Activated gamma-delta T cell (primary cell): ENCODE results near the gene WDFY2.
"Not testable (repeated sequence)": the region's sequence is repeated elsewhere in the genome, so short reads cannot be mapped to it uniquely, and the experiment has no call there.

ENCODE experiments used
- DNase-seq: peaks from one replicate; lab custom pipeline; 2025; lab: John Stamatoyannopoulos, UW

Gene WDFY2

DNA sequence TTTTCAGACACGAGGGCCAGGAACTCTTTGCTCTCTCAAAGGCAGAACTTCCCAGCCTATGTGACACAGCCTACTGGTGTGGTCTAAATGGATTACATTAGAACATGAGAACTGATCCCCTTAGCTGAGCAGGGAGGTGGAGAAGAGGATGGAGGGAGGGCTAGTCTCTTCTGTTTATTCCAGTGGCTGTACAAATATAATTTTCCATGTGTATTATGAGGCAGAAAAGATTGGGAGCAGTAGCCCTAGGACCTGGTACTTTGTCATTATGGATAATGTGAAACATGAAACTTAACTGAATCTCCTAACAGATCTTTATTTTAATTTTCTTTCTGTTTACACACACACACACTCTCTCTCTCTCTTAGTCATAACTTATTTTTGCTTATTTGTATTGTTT, 82.1 kb downstream of the WDFY2 start:
- DNase-seq = no peak

DNA sequence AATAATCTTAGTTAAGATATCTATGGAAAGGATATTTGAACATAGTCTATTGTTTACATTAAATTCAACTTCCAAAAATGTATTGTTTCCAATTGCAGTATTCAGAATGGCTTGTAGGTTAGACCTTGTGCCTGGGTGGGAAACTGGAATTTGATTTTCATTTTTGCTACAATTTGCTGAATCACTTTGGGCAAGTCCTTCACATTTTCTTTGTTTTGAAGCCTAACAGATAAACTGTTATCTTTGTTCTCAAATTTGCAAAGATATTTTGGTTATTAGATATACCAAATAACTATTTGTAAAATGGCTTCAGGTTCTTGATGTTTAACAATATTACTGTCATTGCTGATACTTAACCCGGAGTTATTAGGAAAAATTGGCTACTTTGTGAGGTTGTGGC, 82.6 kb downstream of the WDFY2 start:
- no peak for DNase-seq

DNA sequence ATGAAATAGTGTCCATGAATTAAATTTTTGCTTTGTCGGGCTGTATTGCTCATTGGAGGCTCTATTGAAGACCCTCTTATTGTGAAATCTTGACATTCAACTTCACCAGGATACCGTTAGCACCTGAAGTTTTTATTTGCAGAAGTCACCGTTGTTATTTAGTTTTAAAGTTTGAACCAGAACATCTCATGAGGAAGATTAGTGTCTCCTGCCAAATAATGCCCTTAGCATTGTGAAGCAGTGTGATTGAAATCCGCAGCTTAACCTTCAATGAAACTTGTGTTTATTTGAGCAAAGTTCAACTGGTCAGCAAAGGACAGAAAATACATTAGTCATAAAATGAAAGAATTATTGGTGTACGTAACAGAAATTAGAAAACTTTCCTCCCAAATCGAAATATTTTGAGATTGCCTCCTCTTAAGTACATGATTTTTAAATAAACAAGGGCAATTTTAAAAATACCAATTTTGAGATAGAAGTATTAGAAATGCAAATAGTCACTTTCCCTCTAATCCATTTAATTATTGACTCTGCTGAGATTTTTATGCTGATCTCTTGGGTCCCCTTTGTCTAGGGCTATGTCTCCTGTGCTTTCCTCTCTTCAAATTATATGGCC, 84.4 kb downstream of the WDFY2 start:
- no peak for DNase-seq

DNA sequence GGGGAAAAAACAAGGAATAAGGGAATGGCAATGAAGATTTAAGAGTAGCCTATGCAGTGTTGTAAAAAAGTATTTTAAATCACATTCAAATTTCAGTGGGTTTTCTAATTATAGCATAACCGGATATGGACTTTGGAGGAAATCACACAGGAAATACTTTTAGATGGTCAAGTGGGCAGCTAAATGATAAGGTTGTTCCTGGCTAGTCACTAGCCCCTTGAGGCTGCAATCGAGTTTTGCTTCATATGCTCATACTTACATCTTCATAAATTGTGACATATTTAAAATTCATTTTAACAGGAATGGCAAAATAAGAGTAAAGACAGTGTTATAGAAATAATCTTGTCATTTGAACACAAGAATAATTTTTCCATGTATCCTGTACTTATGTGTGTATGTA, 88.9 kb downstream of the WDFY2 start:
- DNase-seq = no peak

DNA sequence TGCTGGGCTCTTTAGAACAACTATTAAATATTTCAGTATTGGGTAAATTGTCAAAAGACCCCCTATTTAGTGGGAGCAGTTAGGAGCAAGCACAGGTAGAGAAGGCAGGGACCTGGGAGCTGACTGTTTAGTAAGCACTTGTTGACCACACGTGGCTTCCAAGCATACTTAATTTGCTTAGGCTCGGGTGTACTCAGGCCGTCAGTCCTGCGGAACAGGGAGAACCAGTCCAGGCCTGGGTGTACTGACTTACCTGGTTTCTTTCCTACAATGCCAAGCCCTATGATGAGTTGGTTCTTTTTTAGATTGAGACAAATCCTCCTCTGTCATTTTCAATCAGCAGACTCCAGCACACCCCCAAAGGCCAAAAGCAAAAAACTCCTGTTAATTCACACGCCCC, 90.0 kb downstream of the WDFY2 start:
- DNase-seq = no peak

DNA sequence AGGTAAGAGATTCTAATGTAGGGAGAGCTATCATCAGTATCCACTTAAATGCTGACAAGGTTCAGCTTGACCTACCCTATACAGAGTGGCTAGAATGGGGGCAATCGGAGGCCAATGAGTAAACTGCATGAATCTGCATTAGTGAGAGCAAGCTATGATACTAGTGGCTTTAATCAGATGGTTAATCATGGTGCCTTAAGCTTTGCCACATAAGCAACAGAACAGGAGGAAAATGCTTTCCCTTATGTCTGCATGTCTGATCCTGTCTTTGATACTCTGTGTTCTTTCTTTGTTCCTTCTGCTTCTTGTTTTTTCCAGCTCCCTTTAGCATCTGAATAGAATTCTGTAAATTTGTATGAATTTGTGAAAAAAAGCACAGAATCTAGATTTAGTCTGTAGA, 91.1 kb downstream of the WDFY2 start:
- DNase-seq = no peak

DNA sequence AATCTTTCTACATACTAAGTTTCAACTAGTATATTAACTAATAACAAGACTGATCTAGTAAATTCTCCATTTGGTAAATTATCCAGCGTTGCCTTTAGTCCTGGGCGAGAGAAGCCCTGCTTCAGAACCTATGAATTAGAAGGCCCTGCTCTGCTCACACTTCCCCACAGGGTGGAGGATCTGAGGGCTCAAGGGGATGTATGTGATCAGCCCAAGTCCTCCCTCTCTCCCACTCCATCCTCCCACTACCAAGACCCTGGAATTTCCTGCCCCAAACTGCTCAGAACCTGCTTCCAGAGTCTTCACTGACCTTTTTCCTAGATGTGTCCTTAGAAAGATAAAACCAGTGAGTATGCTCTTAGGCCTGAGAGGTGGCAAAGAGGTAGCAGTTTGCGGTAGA, 91.6 kb downstream of the WDFY2 start:
- no peak for DNase-seq

DNA sequence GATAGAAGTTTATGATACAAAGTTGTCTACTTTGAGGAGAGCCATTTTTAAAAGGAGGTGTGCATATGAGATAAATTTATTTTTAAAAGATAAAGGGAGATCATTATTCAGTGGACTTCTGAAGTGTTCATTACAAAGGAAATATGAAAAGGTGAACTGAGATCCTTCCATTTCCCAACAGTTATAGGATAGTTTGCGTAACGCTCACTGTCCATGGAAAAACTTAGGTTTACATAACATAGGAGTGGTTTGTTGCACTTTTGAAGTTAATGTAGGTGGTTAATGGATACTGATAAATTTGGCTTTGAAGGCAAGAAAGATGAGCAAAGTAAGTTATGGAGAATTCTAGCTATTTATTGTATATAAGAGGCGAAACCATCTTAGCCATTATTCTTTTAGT, 92.5 kb downstream of the WDFY2 start:
- no peak for DNase-seq

DNA sequence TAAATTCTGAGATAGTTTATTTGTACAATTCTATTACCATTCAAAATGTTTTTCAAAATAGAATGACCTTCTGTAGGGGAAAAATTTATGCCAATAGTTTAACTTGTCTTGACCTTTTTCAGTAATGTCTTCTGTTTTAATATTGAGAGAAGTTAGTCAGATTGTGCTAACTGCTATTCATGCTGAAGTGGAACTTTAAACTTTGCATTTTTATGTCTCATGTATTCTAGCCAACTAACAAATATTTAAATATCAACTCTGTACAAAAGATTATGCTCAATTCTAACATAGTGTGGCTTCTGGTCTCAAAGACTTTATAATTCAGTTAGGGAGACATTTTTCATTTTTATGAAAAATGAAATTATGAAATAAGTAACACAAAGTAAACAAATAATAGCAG, 94.2 kb downstream of the WDFY2 start:
- DNase-seq = no peak

DNA sequence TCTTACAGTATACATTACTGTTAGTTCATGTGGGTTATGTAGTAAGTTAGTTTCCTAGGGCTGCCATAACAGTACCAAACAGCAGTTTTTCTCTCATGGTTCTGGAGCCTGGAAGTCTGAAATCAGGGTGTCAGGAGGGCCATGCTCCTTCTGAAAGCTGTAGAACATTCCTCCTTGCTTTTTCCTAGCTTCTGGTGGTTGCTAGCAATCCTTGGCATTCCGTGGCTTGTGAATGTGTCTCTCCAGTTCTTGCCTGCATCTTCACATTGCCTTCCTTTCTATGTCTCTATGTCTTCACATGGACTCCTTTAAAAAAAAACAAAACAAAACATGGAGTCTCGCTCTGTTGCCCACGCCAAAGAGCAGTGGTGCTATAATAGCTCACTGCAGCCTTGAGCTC, 95.4 kb downstream of the WDFY2 start:
- no peak for DNase-seq

DNA sequence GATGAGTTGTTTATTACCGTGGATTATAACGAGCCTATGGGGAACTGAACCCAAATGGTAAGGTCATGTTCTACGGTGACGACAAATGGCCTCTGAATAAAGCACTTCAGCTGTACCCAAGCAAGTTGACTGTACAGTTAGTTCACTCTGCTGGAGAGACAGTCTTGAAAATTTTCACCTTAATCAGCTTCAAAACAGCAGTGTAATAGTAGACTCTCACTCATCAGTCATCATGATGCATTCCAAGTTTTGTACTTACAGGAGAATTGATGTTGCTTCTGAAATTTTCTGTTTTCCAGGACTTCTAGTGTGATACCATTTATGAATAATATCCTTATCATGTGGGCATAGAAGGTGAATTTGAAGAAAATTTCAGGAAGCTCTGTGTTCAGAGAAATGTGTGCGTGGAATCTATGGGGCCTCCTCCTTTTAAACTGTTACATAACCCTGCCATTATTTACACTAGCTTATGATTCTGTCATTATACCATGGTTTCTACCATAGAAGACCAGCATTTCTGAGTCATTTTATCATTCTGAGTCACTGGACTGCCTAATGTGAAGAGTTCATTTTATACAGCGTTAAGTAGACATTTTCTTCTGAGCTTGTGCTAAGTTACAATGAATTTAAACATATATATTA, 96.9 kb downstream of the WDFY2 start:
- DNase-seq = no peak

DNA sequence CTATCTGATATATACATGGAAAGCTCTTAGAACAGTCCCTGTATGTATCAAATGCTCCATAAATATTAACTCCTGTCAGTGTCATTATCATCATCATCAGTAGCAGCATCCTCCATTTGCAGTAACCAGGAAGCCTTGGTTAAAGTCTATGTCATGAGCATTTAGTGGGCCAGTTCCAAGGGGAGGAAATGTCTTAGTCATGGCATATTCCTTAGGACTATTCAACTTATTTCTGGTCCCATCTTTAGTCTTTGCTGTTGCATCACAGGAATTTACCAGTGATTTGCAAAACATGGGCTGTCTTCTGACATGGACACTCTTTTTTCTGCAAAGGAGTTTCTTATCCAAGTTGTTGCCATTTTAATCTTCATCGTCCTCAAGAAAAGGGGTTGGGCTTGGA, 98.4 kb downstream of the WDFY2 start:
- DNase-seq = no peak

DNA sequence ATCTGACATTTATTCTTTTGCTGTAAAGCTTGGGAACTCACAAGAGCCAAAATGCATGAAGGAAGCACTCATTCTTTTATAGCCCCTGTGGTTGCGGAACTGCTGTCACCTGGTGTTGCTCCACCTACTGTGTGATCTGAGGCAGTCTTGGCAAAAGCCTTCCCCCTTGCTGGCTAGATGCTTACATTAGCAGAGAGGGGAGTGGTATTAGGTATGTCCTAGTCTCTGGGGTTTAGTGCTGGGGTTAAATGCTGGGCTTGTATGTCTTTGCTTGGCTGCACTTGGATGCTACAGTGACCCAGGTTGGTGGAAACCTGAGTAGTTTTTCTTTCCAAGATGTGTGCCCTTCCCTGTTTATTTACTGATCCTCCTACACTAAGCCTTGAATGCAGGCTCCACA, 99.3 kb downstream of the WDFY2 start:
- no peak for DNase-seq

DNA sequence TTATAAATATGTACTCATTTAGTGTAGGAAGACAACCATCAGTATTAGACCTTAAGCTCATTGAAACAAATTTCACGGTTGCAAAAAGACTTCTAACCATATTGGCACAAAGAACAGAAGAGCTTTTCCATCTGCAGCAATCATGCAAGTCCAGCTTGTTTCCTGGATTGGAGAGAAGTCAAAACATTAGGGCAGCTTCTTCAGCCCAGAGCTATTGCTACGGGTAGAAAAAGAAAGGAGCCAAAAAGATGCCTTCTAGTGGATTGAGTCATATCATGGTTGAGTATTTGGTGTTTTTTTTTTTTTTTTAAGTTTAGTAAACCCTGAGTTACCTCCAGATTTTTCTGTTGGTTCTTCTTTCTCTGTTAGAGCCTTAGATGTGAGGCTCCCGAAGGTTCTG, 99.8 kb downstream of the WDFY2 start:
- no peak for DNase-seq

DNA sequence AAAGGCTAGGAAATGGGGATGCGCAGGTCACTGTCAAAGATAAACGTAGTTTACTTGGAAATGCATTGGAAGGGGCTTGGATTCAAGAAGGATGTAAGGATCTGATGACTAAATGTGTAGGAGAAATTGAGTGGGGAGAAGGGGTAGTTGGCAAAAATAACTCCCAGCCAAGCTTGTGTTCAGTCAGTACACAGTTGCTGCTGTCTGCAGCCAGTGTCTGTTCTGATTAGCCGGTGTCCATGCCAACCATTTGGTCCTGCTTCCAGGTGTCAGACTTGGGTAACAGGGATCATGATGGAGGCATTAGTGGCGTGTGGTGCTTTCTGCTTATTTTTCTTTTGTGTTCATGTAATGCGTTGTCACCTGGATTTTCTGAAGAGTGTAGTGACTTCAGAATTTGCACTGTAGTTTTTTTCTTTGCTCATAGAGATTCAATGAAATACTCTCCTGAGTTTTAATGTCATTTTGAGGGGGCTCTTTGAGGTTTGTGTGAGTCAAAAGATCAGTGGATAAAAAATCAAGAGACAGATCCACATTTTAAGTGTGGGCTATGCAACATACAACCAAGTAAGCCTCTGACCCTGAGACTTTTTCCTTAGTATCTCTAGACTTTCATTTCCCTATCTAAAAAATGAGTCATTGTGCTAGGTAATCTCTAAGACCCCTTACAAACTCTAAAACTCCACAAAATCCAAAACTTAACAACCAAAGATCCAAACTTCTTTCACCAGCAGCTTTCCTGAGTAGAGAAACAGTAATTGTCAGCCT, 103.9 kb downstream of the WDFY2 start:
- DNase-seq = no peak

DNA sequence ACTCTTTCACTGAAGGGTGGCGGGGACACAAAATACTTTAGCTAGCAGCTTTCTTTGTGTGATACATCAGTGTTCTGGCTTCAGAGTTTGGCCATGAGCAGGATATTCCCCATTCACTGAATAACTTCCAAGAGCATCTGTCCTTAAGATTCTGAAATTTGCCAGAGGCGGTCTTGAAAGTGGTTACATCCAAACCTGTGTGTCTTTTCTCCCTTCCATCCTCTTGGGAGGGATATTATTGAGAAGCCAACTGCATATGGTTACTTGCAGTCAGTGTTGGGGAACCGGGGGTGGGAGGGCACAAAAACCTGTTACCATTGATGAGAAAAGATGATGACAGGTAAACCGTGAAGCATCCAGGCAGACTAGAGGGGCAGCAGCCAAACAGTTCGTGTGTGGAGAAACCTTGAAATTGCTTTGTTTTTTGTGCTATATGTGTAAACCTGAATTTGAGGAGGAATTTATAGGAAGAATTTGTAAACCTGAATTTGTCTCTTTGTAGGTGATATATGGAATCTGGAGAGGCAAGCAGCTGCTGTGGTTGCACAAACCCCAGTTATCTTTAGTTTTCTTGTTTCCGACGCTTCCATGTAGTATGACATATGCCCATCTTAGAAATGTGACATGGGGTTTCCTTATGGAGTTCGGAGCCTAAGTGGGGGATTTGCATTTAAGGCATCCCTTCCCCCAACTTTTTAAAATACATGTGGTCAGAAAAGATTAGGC, 104.8 kb downstream of the WDFY2 start:
- DNase-seq = no peak

DNA sequence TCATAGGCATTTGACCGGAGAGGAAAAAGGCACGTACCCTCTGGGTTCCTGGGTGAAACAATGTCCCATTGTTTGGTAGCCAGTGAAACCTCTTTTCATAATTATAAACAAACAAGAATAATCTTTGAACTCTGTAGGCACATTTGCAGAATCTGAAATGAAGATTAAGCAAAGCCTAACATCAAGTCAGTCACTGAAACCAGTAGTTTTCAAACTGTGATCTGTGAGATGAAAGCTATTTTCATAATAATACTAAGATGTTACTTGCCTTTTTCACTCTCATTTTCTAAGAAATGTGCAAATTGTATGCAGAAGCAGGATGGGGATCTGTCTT, 105.4 kb downstream of the WDFY2 start:
- DNase-seq = no peak

DNA sequence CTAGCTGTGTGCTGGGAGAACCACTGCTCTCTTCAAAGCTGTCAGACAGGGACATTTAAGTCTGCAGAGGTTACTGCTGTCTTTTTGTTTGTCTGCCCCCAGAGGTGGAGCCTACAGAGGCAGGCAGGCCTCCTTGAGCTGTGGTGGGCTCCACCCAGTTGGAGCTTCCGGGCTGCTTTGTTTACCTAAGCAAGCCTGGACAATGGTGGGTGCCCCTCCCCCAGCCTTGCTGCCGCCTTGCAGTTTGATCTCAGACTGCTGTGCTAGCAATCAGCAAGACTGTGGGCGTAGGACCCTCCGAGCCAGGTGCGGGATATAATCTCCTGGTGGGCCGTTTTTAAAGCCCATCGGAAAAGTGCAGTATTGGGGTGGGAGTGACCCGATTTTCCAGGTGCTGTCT, 111.4 kb downstream of the WDFY2 start:
- DNase-seq = not testable (repeated sequence)

DNA sequence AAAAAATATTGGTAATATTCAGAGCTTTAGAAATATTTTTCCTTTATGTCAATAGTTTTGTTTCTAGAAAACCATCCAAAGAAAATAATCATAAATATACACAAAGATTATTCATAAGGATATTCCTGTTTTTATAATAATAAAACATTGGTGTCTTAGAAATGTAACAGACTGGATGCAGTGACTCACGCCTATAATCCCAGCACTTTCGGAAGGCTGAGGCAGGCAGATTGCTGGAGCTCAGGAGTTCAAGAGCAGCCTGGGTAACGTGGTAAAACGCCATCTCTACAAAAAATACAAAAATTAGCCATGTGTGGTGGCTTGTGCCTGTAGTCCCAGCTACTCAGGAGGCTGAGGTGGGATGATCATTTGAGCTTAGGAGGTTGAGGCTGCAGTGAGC, 112.9 kb downstream of the WDFY2 start:
- DNase-seq = no peak

DNA sequence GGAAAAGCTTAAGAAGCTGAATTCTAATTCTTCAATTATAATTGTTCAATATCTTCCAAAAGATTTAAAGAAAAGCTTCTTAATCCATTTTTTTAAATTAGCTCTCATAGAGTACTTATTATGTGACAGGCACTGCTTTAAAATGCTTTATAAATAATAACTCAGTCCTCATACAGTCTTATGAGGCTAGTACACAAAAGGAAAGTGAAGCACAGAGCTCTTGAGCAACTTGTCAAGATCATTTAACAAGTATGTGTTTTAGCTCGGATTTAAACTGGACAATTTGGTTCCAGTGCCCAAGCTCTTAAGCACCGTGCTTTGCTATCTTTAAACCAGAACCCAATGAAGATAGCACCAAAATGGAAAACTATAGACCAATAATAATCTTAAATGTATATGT, 113.6 kb downstream of the WDFY2 start:
- no peak for DNase-seq

DNA sequence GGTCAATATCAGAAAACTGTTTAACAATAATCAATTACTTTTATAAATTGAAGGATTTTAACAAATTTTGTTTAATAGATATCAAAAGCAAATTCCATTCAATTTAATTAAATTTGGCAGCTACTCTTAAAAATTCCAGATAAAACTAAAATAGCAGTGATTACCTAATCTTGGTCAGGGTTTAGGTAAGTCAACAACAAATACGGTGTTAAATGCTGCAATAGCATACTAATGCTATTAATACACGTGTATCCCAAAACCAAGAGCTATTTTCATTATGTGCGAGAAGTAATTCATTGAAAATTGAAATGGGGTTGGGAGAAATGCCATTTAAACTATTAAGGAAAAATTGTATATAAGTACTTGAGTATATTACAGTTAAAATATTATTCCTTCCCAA, 114.1 kb downstream of the WDFY2 start:
- no peak for DNase-seq

DNA sequence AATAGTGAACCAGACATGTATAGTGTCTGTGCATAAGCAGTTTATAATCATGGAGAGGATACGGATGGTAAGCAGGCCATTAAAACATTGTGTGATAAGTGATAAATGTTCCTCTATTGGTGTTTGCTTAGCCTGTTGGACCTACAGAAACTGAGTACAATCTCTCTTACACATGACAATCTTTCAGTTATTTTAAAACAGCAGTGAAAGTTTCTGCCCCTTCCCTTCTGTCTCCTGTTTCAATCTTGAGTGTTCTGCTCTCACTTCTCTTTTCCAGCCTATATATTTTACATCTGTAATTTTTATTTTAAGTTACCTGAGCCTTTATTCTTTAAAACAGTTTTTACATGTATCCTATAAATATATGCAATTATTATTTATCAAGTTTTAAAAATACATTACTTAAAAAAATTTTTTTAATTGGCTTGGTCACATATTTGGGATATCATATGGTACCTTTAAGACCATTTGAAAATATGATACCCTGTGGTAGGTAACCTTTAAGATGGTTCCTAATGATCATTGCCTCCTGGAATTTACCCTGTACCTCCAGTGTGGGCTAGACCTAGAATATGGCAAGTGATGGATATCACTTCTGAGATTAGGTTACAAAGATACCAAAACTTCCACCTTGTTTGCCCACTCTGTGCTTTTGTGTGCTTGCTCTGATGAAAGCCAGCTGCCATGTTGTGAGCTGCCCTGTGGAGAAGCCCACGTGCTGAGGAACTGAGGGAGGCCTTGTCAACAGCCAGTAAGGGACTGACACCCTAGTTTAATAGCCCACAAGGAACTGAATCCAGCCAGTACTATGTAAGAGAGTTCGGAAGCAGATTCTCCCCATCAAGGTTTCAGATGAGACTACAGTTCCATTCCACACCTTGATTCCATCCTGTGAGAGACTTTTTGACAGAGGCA, 120.4 kb downstream of the WDFY2 start:
- no peak for DNase-seq
